Heart left ventricle (tissue), 13 donors: ENCODE measurements around the gene UBE2R2.

Experiments
- POLR2A ChIP-seq, 2 donors: fragments of 450-650 bp; IDR thresholded peaks; one replicate each; pipeline ENCODE4 v1.6.1; 2017; ENCODE audit warnings: antibody characterized with exemption in 2 of 2, mild to moderate bottlenecking in 2 of 2, moderate library complexity in 2 of 2
- TF ChIP-seq, protein P1 (sequence below), 12 donors: fragments of 200-600 bp; sonication (generic) in 4 of 12; IDR thresholded peaks; one replicate each; pipeline versions ENCODE4 v1.5.0 to v1.8.0; 2018 to 2022; ENCODE audit warnings: antibody characterized with exemption in 12 of 12, mild to moderate bottlenecking in 5 of 12
- donor health status: ischemic (EF 13 %, LVEDD 7.1; RV severe dilation, severe dysfunction).
- donor health status: DM: no; HTN: yes; CAD: no.
- donor health status: DM: no; HTN: no; CAD: no.
- donor health status: ischemic (EF 25% LVEDD 6.9; RV normal size, moderate dysfunction).
- donor health status: ischemic (EF 25% LVEDD 5.7; RV mildly dilated, moderate dysfunction).
- donor health status: ischemic (EF 35%, LVEDD 5.7; RV mildly dilated, moderate dysfunction).
- donor health status: nonischemic (EF 11% LVEDD 7.7; RV severe dilation, severe dysfunction).
- donor health status: DM: yes; HTN: yes; CAD: no.
- donor health status: PGD.
- donor health status: ischemic (EF 29% LVEDD 5.4; RV normal size, mild dysfunction).
- donor health status: nonischemic (EF 23%, LVEDD 6.1; RV moderate dilation, normal function).

- TF ChIP-seq, protein P1, sequence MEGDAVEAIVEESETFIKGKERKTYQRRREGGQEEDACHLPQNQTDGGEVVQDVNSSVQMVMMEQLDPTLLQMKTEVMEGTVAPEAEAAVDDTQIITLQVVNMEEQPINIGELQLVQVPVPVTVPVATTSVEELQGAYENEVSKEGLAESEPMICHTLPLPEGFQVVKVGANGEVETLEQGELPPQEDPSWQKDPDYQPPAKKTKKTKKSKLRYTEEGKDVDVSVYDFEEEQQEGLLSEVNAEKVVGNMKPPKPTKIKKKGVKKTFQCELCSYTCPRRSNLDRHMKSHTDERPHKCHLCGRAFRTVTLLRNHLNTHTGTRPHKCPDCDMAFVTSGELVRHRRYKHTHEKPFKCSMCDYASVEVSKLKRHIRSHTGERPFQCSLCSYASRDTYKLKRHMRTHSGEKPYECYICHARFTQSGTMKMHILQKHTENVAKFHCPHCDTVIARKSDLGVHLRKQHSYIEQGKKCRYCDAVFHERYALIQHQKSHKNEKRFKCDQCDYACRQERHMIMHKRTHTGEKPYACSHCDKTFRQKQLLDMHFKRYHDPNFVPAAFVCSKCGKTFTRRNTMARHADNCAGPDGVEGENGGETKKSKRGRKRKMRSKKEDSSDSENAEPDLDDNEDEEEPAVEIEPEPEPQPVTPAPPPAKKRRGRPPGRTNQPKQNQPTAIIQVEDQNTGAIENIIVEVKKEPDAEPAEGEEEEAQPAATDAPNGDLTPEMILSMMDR (IDR thresholded peaks at IDR 0.05), result no peak
- no peak for TF ChIP-seq POLR2A (IDR thresholded peaks at IDR 0.05)
These were observed 2.0 kb downstream of the UBE2R2 start for GRCh38 chr9:33818847-33819500.
